SW 1271 (cell line): Measurements from ENCODE around the gene HYAL2.

Source experiments
- DNase-seq, 2 experiments: peaks; one replicate each; lab custom pipeline; 2025; lab: John Stamatoyannopoulos, UW

HYAL2 gene, protein sequence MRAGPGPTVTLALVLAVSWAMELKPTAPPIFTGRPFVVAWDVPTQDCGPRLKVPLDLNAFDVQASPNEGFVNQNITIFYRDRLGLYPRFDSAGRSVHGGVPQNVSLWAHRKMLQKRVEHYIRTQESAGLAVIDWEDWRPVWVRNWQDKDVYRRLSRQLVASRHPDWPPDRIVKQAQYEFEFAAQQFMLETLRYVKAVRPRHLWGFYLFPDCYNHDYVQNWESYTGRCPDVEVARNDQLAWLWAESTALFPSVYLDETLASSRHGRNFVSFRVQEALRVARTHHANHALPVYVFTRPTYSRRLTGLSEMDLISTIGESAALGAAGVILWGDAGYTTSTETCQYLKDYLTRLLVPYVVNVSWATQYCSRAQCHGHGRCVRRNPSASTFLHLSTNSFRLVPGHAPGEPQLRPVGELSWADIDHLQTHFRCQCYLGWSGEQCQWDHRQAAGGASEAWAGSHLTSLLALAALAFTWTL

DNA sequence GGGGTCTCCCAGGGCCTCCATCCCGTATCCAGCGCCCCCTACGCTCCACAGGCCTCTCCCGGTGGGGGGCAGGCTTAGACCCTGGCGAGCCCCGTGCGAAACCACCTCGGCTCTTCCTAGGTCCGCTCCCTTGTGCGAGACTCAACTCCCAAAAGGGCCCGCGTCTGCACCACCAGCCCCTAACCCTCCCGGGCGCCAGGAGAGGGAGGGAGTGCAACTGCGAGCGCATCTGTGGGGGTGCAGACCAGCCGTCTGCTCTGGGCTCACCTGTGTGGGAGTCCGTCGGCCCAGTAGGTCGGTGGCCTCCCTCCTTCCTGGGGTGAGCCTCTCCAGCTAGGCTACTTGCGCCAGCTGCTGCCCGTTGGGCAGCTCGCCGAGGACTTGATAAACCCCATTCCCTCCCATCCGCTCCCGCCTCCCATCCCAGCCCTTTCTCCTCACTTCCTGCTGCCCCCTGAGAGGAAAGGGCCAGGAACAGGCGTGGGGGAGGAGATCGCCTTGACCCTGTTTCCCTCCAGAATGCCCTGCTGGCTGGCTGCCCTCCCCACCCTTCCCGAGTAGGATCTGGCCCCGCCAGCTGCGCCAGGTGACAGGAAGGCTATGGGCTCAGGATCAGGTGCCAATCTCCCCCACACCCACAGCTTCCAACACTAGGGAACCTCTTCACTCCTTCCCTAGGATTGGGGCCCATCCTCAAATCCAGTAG, at the start of gene HYAL2:
TSS of gene HYAL2 (minus strand) at position 360 of the 706 bp plus-strand sequence. CDS start 2,256 bp downstream, outside the sequence.
- no peak for DNase-seq

DNA sequence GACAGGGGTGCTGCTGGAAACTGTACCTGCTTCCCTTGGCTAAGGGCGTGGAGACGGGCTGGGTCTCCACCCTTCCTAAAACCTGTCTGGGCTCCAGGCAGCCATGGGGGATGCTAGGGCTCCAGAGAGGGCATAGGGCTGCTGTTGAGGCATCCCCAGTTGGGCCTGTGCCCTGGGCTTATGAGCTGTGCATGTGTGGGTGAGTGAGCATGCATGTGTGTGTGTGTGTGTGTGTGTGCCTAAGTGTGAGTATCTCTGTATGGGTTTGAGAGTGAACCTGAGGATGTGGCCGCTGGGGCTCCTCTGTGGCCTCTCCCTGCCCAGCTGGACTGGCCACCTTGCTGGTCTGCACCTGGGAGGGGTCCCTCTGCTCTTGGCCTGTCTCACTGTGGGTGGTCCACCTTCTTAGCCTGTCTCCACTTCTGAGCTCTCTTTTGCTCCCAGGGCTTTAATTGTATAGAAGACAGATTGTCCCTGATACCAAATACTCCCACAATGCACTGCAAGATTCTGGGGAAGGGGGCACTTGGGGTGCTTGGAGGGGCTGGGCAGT, 48.7 kb upstream of the HYAL2 start:
- DNase-seq, result no peak

DNA sequence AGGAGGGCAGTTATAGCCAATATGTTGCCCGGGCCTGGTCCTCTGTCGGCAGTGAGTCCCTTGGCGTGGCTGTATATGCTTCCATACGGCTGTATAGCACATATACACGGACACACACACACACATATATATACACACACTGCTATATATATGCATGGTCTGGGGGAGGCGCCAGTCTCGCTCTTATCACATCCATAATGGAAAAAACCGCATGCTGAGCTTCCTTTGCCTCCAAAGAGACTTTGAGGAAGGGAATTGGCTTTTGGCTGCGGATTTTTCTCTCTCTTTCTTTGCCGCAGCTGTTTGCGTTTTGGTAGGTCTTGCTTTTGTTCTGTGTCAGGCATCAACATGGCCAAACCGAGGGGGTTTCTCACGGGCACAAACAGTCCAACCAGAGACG, 48.0 kb upstream of the HYAL2 start:
- DNase-seq, result no peak

DNA sequence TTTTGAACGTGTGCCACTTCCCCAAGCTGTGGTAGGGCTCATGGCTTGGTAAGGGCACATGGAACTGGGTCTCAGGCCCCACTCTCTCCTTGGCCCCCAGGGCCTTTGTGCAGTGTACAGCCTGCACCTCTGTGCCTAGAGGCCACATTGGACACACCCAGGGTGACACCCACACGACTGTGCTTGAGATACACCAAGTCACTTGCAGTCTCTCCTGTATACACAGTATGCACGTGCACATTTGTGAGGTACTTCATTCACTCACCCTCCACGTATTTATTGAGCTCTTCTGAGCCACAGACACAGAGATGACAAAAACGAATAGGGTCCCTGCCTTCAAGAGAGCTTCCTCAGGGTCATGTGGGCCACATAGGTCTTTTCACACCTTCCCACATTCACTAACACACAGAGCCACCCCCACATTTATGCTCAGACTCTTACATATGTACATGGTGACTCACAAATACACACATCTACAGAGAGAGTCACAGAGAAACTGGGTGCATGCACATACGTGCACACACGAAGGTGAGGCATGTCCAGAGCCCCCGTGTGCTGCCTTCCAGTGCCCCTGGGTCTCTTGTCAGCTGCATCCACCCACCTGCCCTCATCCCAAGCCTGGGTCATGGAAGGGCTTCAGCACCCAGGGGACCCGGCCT, 46.6 kb upstream of the HYAL2 start:
- DNase-seq, result no peak

DNA sequence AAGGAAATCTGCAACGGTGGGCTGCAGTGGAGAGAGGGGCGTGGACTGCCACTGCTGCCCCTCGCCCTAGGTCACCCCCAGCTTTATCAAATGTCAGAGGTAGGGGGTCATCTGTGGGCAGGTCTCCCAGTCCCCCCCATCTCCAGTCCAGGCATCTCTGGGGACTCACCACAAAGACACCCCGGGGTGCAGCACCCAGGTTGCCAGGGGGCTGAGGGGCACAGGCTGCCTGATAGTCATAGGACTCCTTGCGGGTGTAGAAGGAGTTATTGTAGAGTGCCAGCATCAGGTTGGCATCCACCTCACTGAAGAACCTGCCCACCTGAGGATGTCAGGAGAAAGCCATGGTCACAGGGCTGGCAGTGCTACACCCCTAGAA, 43.3 kb upstream of the HYAL2 start:
- DNase-seq, result no peak

DNA sequence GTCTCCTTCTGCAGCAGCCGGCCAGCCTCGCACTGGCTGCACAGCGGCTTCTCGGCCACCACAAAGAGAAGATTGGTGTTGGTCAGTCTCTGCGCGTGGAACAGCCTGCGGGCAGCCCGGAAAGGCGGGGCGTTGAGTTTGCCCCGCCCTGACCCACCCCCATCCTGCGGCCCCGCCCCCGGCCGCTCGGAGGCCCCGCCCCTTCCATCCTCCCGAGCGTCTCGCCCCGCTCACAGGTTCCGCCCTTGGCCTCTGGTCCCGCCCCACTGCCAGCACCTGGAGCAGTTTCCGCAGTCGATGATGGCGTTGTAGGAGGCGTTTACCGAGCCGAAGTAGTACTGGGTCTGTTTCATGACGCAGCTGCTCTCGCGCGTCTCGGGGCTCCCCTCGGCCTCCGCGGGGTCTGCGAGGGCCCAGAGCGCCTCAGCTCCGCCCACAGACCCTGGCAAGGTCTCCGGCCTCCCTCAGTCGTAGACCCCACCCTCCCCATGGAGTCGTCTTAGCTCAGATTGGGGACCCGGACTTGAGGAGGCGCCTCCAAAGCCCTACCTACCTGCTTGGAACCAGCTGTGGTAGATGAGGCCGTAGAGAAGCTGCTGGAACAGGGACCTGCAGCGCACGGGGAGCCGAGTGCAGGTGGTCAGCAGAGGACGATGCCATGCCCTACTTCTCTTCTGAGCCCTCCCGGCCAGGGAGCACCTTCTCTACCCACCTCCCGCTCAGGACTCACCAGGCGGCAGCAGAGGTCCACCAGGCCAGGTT, 42.7 kb upstream of the HYAL2 start:
- no peak for DNase-seq

DNA sequence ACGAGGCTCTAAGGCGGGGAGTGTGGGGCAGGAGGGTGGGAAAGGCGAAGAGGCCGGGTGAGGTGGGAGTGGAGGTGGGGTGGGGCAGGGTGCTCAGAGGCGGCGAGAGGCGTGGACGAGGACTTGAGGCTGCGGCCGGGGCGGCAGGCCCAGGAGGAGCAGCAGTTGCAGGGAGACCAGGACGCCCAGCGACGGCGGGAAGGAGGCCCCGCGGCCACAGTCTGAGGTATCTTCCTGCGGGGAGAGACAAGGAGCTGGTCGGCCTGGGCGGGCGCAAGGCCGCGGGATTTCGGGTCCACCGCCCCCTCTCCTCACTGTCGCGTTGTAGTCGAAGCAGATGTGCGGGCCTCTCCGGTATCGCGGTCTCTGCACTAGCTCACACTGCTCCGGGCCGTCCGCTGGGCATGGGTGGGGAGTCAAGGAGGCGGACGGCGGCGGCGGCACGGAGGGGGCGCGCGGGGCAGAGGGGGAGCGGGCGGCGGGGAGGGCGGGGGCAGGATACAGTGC, 42.1 kb upstream of the HYAL2 start:
- DNase-seq, result no peak

DNA sequence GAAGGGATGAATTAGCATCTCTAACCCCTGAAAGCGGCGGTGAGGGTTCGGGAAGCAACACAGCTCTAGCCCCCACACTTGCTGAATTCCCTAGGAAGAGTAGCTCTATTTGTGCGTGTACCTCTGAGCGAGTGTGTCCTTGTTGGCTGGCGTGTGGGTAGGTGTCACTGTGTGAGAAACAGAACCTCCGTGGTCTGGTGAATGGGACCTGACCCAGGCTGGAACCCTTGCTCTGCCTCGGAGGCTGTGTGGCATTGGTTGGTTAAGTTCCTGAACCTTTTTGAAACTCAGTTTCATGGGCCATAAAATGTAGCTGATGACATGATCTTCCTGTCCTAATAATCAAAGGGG, 37.2 kb upstream of the HYAL2 start:
- DNase-seq, result no peak

DNA sequence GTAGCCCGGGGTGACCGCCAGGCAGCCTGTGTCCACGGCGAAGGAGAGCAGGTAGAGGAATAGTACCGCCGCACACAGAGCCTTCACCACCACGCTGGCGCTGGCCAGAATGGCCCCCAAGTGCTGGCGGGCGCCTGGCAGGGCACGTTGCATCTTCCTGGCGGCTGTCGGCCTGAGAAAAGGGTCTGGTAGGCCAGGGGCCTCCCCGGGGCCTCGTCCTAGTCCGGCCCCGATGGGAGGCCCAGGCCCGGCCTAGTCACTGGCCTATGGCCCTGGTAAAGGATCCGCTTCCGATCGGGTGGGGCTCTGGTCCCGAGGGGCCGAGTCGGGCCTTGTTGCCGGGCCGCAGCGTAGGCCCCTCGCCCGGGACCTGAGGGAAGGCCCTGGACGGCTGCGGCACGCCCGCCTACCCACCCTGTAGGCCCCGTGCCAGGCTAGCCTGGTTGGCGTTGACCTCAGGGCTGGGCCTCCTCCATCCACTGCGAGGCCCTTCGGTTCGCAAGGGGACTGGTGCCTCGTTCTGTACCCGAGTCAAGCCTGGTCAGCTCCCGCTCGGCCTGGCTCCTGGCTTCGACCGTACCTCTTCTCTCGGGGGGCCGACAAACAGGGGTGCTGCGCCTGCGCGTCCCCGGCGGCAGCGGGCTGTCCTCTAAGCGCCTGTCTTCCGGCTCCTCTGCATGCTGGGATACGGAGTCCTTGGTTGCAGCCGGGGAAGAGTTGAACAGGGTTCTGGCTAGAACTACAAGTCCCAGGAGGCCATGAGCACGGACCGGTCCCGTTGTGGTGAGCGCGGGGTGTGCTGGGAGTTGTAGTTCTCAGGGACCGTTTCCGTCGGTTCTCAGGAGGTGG, 36.6 kb upstream of the HYAL2 start, which contains the start of gene TMEM115:
TSS of gene TMEM115 (minus strand) at position 611 of the 849 bp plus-strand sequence. CDS start at position 153, 458 bp downstream.
- peak; percentile 89 to 92 for DNase-seq

DNA sequence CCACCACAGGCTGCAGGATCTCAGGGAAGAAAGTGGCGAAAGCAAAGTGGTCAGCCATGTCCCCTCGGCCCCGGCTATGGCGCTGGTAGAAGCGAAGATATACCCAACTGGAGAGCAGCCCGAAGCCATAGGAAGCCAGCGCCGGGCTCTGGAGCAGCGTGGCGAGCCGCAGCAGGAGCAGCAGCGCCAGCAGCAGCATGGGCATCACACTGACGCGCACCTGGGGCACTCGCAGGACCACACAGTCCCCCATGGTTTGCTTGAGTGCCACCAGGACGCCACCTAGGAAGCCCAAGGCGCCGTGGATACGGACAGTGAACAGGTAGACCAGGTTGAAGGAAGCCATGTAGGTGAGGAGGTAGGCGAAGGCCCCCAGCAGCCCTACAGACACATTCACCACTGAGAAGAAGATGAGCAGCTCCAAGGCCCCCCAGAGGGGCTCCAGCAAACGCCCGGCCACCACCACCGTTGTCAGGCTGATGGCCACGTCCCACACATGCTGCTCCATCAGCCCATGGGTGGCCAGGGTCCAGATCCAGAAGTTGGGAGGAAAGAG, 35.9 kb upstream of the HYAL2 start:
- DNase-seq, result no peak

DNA sequence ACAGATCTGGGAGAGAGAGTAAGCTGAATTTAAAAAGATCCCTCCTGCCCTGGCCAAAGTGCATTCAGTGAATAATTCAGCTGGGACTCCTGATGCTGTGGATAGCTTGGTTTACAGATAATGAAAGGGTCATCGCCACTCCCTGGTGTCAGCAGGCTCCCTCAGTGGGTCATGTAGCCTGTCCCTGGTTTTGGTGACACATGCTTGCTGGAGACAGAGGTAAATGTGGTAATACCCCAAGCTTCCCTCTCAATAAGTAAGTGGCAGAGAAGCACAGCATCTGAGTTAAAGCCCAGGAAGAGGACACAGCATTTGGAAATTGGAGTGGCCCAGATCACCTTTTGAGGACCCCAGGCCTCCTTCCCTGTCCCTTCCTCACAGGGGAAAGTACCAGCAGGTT, 34.9 kb upstream of the HYAL2 start:
- DNase-seq, result no peak

DNA sequence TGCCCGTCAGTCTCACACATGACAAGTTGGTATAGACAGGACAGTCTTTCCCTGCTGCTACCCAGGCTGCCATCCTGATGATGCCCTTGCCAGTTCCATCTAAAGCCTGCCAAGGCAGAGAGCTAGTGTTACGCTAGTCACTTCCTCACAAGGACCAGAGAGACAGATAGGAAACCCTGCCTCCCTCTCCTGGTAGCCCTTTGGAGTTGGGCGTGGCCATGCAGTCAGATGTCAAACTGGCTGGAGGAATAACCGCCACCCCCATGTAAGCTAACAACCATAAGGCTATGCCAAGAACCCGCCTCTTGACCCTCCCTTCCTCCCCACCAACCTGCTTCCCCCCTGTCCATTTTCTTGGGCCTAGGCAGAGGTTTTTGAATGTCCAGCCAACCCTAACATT, 34.0 kb upstream of the HYAL2 start:
- no peak for DNase-seq

DNA sequence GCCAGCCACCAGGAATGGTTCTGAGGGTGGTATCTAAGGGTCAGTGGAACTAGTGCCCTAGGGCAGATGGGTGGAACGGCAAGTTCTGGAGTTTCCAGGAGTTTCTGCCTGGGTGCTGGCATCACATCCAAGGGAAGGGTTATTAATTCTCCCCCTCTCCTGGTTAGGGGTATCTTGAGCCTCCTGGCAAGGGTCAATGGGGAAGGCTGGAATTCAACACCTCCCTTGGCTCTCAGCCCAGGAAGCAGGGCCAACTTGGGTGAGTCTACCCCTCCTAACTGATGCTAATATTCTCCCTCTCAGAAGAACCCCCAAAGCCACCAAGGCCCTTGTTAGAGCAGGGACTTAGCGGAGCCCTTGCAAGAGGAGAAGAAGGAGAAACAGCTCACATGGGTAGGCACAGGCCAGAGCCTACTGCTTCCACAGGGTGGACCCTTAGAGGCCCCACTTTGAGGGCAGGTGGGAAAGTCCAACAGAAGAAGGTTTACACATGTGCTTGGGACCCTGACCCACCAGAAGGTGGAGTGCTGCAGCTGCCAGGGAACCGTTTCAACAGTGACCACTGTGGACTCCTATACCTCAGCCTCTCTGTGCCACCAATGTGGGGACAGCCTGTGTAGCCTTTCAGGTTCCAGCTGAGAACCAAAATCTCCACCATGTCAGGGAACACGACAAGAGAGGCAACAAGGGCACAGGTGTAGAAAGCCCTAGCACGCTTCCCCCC, 33.4 kb upstream of the HYAL2 start:
- DNase-seq, result no peak

DNA sequence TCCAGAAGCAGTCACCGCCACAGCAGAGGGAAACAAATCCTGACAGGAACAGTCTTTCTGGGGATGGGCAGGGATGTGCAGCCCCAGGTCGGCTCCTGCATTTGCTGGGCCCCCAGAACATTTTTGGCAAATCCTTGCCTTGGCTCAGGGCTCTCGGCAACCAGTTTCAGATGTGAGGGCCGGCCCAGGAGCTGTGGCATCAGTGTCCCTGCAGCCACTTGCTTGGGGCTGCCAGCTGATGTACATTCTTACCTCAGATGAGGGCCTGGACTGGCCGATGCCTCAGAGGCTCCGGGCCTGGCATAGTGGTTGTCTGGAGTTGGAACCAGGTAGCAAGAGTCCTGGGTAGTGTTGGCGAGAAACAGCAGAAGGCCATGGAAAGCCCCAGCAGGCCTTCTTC, 32.3 kb upstream of the HYAL2 start:
- no peak for DNase-seq

DNA sequence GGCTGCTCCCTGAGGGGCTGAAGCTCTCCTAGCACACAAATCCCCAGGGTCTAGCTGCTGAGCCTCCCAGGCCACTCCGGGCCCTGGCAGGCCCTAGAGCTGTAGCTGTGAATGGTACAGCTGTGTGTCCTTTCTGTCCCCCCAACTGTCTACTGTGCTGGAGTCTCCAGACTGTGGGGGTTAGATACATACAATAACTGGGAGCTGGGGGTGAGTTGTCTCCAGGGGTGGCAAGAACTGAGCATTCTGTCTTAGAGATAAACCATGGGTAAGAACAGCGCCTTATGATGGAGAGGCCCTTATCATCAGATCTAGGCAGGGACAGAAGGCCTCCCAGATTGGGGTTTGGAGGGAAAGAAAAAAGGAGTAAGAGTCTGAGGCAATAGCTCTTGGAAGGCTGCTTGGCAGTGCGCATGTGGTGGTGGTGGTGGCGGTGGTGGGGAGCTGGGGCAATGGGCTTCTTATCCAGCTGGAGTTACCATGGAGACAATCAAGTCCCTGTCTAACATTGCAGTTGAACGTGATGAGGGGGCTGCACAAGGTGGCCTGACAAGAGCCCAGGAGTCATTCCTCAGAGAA, 31.7 kb upstream of the HYAL2 start:
- DNase-seq, result no peak

DNA sequence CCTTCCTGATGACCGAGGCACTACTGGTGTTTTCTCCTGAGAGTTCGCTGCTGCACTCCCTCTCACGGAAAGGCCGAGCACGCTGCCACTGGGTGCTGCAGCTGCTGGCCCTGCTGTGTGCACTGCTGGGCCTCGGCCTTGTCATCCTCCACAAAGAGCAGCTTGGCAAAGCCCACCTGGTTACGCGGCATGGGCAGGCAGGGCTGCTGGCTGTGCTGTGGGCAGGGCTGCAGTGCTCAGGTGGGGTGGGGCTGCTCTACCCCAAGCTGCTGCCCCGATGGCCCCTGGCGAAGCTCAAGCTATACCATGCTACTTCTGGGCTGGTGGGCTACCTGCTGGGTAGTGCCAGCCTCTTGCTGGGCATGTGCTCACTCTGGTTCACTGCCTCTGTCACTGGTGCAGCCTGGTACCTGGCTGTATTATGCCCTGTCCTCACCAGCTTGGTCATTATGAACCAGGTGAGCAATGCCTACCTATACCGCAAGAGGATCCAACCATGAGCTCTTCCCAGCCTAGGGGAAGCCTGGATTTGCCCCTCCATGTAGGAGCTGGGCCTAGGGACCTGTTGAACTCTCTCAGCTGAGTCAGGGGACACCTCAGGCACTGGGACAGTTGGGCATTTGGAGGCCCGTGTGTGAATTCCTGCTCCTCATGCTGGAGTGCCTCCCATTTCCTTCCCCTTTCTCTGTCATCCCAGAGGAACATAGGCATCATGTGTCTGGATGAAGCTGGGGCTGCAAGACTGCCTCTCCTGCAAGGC, 30.9 kb upstream of the HYAL2 start:
- DNase-seq, result no peak

DNA sequence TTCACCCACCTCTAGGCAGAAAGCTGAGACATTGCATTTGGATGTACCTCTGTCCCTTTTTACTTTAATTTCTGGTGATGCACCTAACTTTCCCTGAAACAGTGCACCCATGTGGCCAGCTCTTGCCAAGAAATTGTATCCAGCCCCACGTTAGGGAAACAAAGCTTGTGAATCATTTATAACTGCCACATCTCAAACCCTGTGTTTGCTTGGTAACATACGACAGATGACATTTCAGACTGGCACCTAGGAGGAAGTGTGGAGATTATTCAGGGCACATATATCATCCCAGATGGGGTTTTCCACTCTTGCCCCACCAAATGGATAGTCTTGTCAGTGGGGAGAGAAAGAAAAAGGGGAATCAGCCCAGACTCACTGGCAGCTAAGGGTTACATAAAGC, 30.2 kb upstream of the HYAL2 start:
- peak in 1 of 2 experiments; percentile 8 for DNase-seq

DNA sequence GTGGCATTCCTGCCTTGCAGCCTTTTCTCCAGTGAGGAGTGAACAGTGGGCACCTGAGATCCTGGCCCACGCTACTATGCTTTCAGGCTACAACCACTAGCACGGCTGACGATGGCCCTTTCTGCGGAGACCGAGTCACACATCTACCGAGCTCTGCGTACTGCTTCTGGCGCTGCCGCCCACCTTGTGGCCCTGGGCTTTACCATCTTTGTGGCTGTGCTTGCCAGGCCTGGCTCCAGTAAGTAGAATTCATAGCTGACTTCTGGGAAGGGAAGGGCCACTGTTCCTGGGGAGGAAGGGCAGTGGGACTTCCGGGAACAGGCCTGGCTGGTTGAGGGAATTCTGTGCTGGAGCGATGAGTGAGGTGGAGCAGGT, 28.8 kb upstream of the HYAL2 start:
- no peak for DNase-seq
